H1 (cell line): ENCODE measurements around the gene GALNT2. TPM values are rescaled to one million over a fixed set of nuclear protein-coding genes. Genes with fewer than 3 reads are reported as not detected.

Source experiments
- CTCF ChIA-PET: fragments of 300-600 bp; sonication (Branson Sonifier 250); formaldehyde crosslinking; loops from one replicate; lab custom pipeline; 2021; ENCODE audit not compliant: partially characterized antibody; lab: Charles Lee
- POLR2A ChIA-PET: fragments of 300-600 bp; sonication (Branson Sonifier 250); formaldehyde crosslinking; loops from one replicate; lab custom pipeline; 2021; ENCODE audit warnings: inconsistent platforms; ENCODE audit not compliant: partially characterized antibody; lab: Charles Lee
- DNase-seq, 2 experiments: peaks; one replicate each; pipeline versions ENCODE4 v3.0.0 to v3.0.0-alpha.2; 2010 to 2022; ENCODE audit warnings: low spot score in 2 of 2, low read depth in 1 of 2, mixed read lengths in 1 of 2
- FAIRE-seq: peaks from 2 replicates; lab custom pipeline; 2011; peaks lifted over from hg19 to GRCh38; lab: Jason Lieb, UNC
- H2AFZ ChIP-seq: 2 replicates; pipeline ENCODE4 v1.8.1; 2012; ENCODE audit warnings: low read length, inconsistent platforms
- H2AK5ac ChIP-seq: 2 replicates; pipeline ENCODE4 v1.6.1; 2013; ENCODE audit warnings: low read depth, low read length
- H2BK120ac ChIP-seq: replicated peaks from 2 replicates; pipeline ENCODE3; 2013; ENCODE audit warnings: low read depth, low read length, inconsistent platforms
- H2BK12ac ChIP-seq: 2 replicates; pipeline ENCODE4 v1.6.1; 2013; ENCODE audit warnings: low read depth, low read length
- H2BK15ac ChIP-seq: 2 replicates; pipeline ENCODE4 v1.6.1; 2013; ENCODE audit warnings: low read length
- H2BK20ac ChIP-seq: 2 replicates; pipeline ENCODE4 v1.6.1; 2013; ENCODE audit warnings: low read length
- H2BK5ac ChIP-seq: 2 replicates; pipeline ENCODE4 v1.6.1; 2013; ENCODE audit warnings: low read depth, low read length
- H3K14ac ChIP-seq: 2 replicates; pipeline ENCODE4 v1.6.1; 2013; ENCODE audit warnings: inconsistent platforms; ENCODE audit not compliant: insufficient read length
- H3K18ac ChIP-seq: 2 replicates; pipeline ENCODE4 v1.6.1; 2013; ENCODE audit warnings: low read length; ENCODE audit errors: extremely low read depth
- H3K23ac ChIP-seq: 2 replicates; pipeline ENCODE4 v1.6.1; 2013; ENCODE audit warnings: inconsistent platforms; ENCODE audit not compliant: insufficient read length
- H3K23me2 ChIP-seq: 2 replicates; pipeline ENCODE4 v1.6.1; 2013; ENCODE audit warnings: low read depth, low read length
- H3K27ac ChIP-seq: 2 replicates; pipeline ENCODE4 v1.6.1; 2011; ENCODE audit warnings: low read depth, low read length, inconsistent platforms
- H3K27me3 ChIP-seq, 4 experiments: replicated peaks in 1 of 4; 1 replicate in 1 of 4; 2 replicates in 3 of 4; pipeline versions ENCODE4 v1.6.1 to v1.8.1; 2011 to 2013; ENCODE audit warnings: low read length in 3 of 4, mild to moderate bottlenecking in 3 of 4, inconsistent platforms in 2 of 4, mixed read lengths in 2 of 4, moderate library complexity in 1 of 4; ENCODE audit not compliant: control insufficient read depth in 3 of 4, insufficient read depth in 3 of 4; ENCODE audit errors: extremely low read depth in 1 of 4
- H3K36me3 ChIP-seq, 4 experiments: 2 replicates each; pipeline versions ENCODE4 v1.6.1 to v1.8.1; 2011 to 2013; ENCODE audit warnings: mild to moderate bottlenecking in 4 of 4, low read length in 3 of 4, moderate library complexity in 2 of 4, control low read depth in 1 of 4, inconsistent platforms in 1 of 4; ENCODE audit not compliant: insufficient read depth in 4 of 4, control insufficient read depth in 2 of 4
- H3K4ac ChIP-seq: replicated peaks from 2 replicates; pipeline ENCODE3; 2013; ENCODE audit warnings: low read length, low read depth, mixed read lengths, inconsistent platforms; ENCODE audit not compliant: insufficient read length
- H3K4me1 ChIP-seq, 4 experiments: replicated peaks in 1 of 4; 1 replicate in 1 of 4; 2 replicates in 3 of 4; pipeline versions ENCODE4 v1.6.1 to v1.8.1; 2011 to 2013; ENCODE audit warnings: low read length in 3 of 4, inconsistent platforms in 2 of 4, mixed read lengths in 1 of 4; ENCODE audit not compliant: insufficient read depth in 4 of 4, control insufficient read depth in 3 of 4
- H3K4me2 ChIP-seq, 2 experiments: 2 replicates each; pipeline versions ENCODE4 v1.6.1 to v1.8.1; 2011 to 2013; ENCODE audit warnings: low read depth in 2 of 2, low read length in 2 of 2, control low read depth in 1 of 2, inconsistent platforms in 1 of 2, mild to moderate bottlenecking in 1 of 2; ENCODE audit not compliant: insufficient read depth in 1 of 2
- H3K4me3 ChIP-seq, 4 experiments: fragments of 200-600, 300-600 bp in 1 of 4; sonication (generic), shearing (Covaris generic), sonication (Bioruptor Twin) in 1 of 4; 2 replicates each; pipeline versions ENCODE4 v1.5.1 to v1.8.1; 2011 to 2016; ENCODE audit warnings: low read length in 4 of 4, low read depth in 3 of 4, control low read depth in 2 of 4, inconsistent platforms in 2 of 4, mild to moderate bottlenecking in 2 of 4, mixed read lengths in 1 of 4, moderate library complexity in 1 of 4; ENCODE audit not compliant: insufficient read depth in 2 of 4; ENCODE audit errors: extremely low read depth in 1 of 4
- H3K56ac ChIP-seq: replicated peaks from 2 replicates; pipeline ENCODE3; 2013; ENCODE audit warnings: low read depth, mild to moderate bottlenecking, mixed read lengths, low read length, inconsistent platforms; ENCODE audit not compliant: insufficient read length
- H3K79me1 ChIP-seq: 2 replicates; pipeline ENCODE4 v1.6.1; 2013; ENCODE audit warnings: low read depth, low read length, control low read depth
- H3K79me2 ChIP-seq, 2 experiments: 2 replicates each; pipeline versions ENCODE4 v1.6.1 to v1.8.1; 2012 to 2013; ENCODE audit warnings: low read length in 2 of 2, mild to moderate bottlenecking in 2 of 2, inconsistent platforms in 1 of 2; ENCODE audit not compliant: insufficient read depth in 2 of 2, control insufficient read depth in 1 of 2
- H3K9ac ChIP-seq, 4 experiments: replicated peaks in 1 of 4; 1 replicate in 1 of 4; 2 replicates in 3 of 4; pipeline versions ENCODE4 v1.6.1 to v1.8.1; 2011 to 2013; ENCODE audit warnings: low read depth in 3 of 4, low read length in 3 of 4, control low read depth in 2 of 4, mild to moderate bottlenecking in 2 of 4, moderate library complexity in 2 of 4, inconsistent platforms in 1 of 4; ENCODE audit errors: extremely low read depth in 1 of 4
- H3K9me3 ChIP-seq, 2 experiments: 2 replicates each; pipeline versions ENCODE4 v1.6.1 to v1.8.1; 2012 to 2013; ENCODE audit warnings: mild to moderate bottlenecking in 2 of 2, moderate library complexity in 2 of 2, control low read depth in 1 of 2, inconsistent platforms in 1 of 2, low read depth in 1 of 2, low read length in 1 of 2, mixed read lengths in 1 of 2; ENCODE audit not compliant: insufficient read depth in 2 of 2
- H4K20me1 ChIP-seq, 2 experiments: replicated peaks in 1 of 2; 2 replicates each; pipeline versions ENCODE3 to v1.8.1; 2011 to 2013; ENCODE audit warnings: inconsistent platforms in 2 of 2, low read length in 2 of 2, mild to moderate bottlenecking in 1 of 2; ENCODE audit not compliant: insufficient read depth in 2 of 2, control insufficient read depth in 1 of 2
- H4K5ac ChIP-seq: 2 replicates; pipeline ENCODE4 v1.6.1; 2013; ENCODE audit warnings: low read length, low read depth, mixed read lengths, inconsistent platforms; ENCODE audit not compliant: insufficient read length
- H4K8ac ChIP-seq: 2 replicates; pipeline ENCODE4 v1.8.0; 2013; ENCODE audit warnings: mild to moderate bottlenecking, moderate library complexity, low read length, inconsistent platforms; ENCODE audit not compliant: insufficient read depth; ENCODE audit errors: extremely low read depth
- H4K91ac ChIP-seq: replicated peaks from 2 replicates; pipeline ENCODE3; 2013; ENCODE audit warnings: low read length, mixed read lengths, inconsistent platforms; ENCODE audit not compliant: insufficient read length
- CREB1 ChIP-seq: IDR thresholded peaks from 2 replicates; pipeline ENCODE4 v1.6.1; 2012; ENCODE audit warnings: inconsistent platforms
- FOSL1 ChIP-seq: IDR thresholded peaks from 2 replicates; pipeline ENCODE4 v1.6.1; 2011; ENCODE audit warnings: mild to moderate bottlenecking, low read depth, low read length, moderate library complexity; ENCODE audit not compliant: insufficient read depth
- NANOG ChIP-seq: IDR thresholded peaks from 2 replicates; pipeline ENCODE4 v1.6.1; 2011; ENCODE audit warnings: low read length, low read depth, mild to moderate bottlenecking, inconsistent platforms; ENCODE audit not compliant: insufficient read depth, poor library complexity, severe bottlenecking
- PHF8 ChIP-seq: fragments of 200-600 bp; sonication (generic); conservative IDR thresholded peaks from 2 replicates; pipeline ENCODE4 v1.7.1; 2012; ENCODE audit warnings: low read depth, mild to moderate bottlenecking, inconsistent platforms, low read length, moderate library complexity
- POU5F1 ChIP-seq: IDR thresholded peaks from 2 replicates; pipeline ENCODE4 v1.6.1; 2011; ENCODE audit warnings: low read depth, mild to moderate bottlenecking, low read length, moderate library complexity
- SIN3A ChIP-seq, 2 experiments: IDR thresholded peaks in 1 of 2; conservative IDR thresholded peaks in 1 of 2; 2 replicates each; pipeline ENCODE4 v1.6.1; 2011 to 2012; ENCODE audit warnings: low read length in 2 of 2, improper control_type of control experiment in 1 of 2, low read depth in 1 of 2, mild to moderate bottlenecking in 1 of 2
- WGBS, 2 experiments: shearing (Covaris generic) in 1 of 2; methylation state at CpG; one replicate each; pipeline versions ENCODE4 v1.1.6 to v1.1.7; 2013 to 2015; ENCODE audit warnings: low lambda C conversion rate in 2 of 2, mixed read lengths in 2 of 2, inconsistent platforms in 1 of 2, low coverage in 1 of 2, missing lambda C conversion rate in 1 of 2; ENCODE audit not compliant: insufficient replicate concordance in 2 of 2, insufficient coverage in 1 of 2, insufficient read length in 1 of 2; ENCODE audit errors: extremely low coverage in 1 of 2, missing lambda C conversion rate in 1 of 2; 5-methylcytosine and 5-hydroxymethylcytosine counted together
- polyA plus RNA-seq, 7 experiments: library from polyadenylated mRNA; depleted of rRNA in 3 of 7; stranded (reverse) in 5 of 7; unstranded in 2 of 7; fragments of >200 nt in 5 of 7; fragments of 200-250 nt in 2 of 7; gene quantifications; 1 replicate in 5 of 7; 2 replicates in 1 of 7; 4 replicates in 1 of 7; pipeline versions ENCODE4 v1.2.1 to v1.2.3, GENCODE V29; 2011 to 2013; ENCODE audit warnings: missing spikeins in 2 of 7, mixed read lengths in 2 of 7
- total RNA-seq: library from RNA; stranded (reverse); fragmentation: NEBNext Ultra II Directional; extraction: Animal tissue kit (Norgen Biotek cat#: 25700); gene quantifications from 2 replicates; pipeline ENCODE4 v1.2.1, GENCODE V29; 2021
- TF ChIP-seq, protein P1 (sequence below): IDR thresholded peaks from 2 replicates; pipeline ENCODE4 v1.6.1; 2011; ENCODE audit warnings: low read depth, mild to moderate bottlenecking, low read length; ENCODE audit not compliant: insufficient read depth
- TF ChIP-seq, protein P2 (sequence below): IDR thresholded peaks from 2 replicates; pipeline ENCODE4 v1.6.1; 2012; ENCODE audit warnings: inconsistent platforms

The GALNT2 gene
- total and polyA plus RNA-seq, 2 of the 8 experiments (the other 6 are each of a cell fraction or from before 2014, with no cell fraction given): 34.5 to 75.3 TPM

DNA sequence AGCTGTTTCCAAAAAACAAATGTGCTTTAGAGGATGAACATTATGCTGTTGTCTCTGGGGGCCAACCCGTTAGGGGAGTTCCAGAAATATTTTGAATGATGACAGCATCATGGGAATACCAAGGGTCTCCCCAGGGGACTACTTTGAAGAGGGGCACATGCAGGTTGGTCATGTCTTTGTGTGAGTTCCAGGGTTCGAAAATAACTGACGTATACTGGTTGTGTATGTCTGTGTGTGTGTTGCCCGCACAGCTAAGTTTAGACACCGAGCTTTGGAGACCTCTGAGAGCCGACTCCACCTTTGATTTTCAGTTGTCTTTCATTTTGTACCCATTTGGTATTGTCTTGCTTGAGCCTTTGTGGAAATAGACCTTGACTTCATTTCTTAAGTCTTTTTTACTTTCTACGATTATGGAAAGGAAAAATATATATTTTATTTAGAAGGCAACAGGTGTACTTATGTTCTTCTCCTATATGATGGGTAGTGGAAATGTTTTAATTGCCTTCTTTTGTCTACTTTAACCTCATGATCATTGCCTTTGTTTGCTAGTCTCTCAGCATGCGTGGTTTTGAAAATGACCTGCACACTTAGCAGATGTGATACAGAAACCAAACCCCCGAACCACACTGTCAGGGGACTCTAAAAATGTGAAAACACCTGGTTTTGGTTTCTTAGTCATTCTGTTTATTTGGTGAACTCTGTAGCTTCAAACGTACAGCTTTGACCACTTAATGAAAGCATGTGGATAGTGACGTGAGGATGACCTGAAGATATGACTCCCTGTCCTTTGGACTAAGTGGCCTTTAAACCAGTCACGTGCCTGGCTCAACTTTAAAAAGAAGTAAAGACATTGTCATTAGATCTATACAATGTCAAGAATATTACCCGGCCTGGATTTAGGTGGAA, 56.5 kb downstream of the GALNT2 start:
- Histone ChIP-seq H4K20me1 (peaks cover 0 to 11% of the 10 kb centered on the region in 2 experiments), H3K4me3 (no peak overlapping the region), H2AFZ (no peak overlapping the region), H3K4ac (no peak overlapping the region), H3K9me3 (no peaks in the 10 kb centered on the region), H3K36me3 (no peaks in the 10 kb centered on the region), H3K4me2 (no peak overlapping the region), H3K79me1 (peaks cover 7% of the 10 kb centered on the region; the same call in 1 of the 2 replicates), H4K91ac (no peak overlapping the region), H3K14ac (no peak overlapping the region), H4K8ac (no peak overlapping the region), H3K79me2 (peaks cover 4 to 80% of the 10 kb centered on the region in 2 experiments; a peak in 3 of 4 replicates), H3K27me3 (no peaks in the 10 kb centered on the region; a peak in 1 of 7 replicates), H2BK20ac (no peak overlapping the region), H2BK12ac (no peak overlapping the region), H3K56ac (no peak overlapping the region), H2AK5ac (no peak overlapping the region), H2BK120ac (no peak overlapping the region), H2BK5ac (no peak overlapping the region), H2BK15ac (no peak overlapping the region), H3K23ac (no peak overlapping the region), H3K18ac (no peak overlapping the region), H4K5ac (no peak overlapping the region), H3K23me2 (no peaks in the 10 kb centered on the region), H3K9ac (no peak overlapping the region), H3K4me1 (peaks cover 7 to 21% (median 12%) of the 10 kb centered on the region in 4 experiments), H3K27ac (no peak overlapping the region)
- ChIA-PET POLR2A (interaction anchor here (1.7 kb wide), 1 partner anchor 19 kb away, joined by 3 read pairs; no protein-coding TSS in a partner anchor), CTCF (interaction anchor here (0.8 to 5.7 kb wide), 5 partner anchors 8 to 245 kb away, joined by 3 to 79 read pairs (median 35); no protein-coding TSS in a partner anchor)
- FAIRE-seq: no peak
- WGBS, 2 experiments: 91% methylated on average over 13 of the region's 13 CpGs; no CpG with 5 or more reads in 1 of the 2 experiments
- DNase-seq: no peak
- TF ChIP-seq, protein P1, sequence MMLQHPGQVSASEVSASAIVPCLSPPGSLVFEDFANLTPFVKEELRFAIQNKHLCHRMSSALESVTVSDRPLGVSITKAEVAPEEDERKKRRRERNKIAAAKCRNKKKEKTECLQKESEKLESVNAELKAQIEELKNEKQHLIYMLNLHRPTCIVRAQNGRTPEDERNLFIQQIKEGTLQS: no peak
- TF ChIP-seq POU5F1: no peak
- TF ChIP-seq, protein P2, sequence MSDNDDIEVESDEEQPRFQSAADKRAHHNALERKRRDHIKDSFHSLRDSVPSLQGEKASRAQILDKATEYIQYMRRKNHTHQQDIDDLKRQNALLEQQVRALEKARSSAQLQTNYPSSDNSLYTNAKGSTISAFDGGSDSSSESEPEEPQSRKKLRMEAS: no peak
- no peak for TF ChIP-seq PHF8
- TF ChIP-seq CREB1: no peak
- TF ChIP-seq FOSL1: no peak
- no peak for TF ChIP-seq SIN3A (conservative IDR thresholded peaks at IDR 0.05 in 1 of 2, IDR thresholded peaks at IDR 0.05 in 1 of 2; ENCODE audit: low read depth in 1 of 2, low read length in 2 of 2)
- TF ChIP-seq NANOG: no peak
